Karpas-422 (cell line): ENCODE data around the gene PYDC1. TPM values are rescaled to one million over a fixed set of nuclear protein-coding genes. Genes with fewer than 3 reads are reported as not detected.
A peak's percentile ranks its signal among the peaks of the same experiment; 100 is the strongest.
"Not testable (repeated sequence)": the region's sequence is repeated elsewhere in the genome, so short reads cannot be mapped to it uniquely, and the experiment has no call there.

Experiments used
- DNase-seq: peaks from one replicate; pipeline ENCODE4 v3.0.0-alpha.2; 2015
- H2AFZ ChIP-seq: fragments of 200-600 bp; sonication (generic); 2 replicates; pipeline ENCODE4 v1.6.1; 2014; ENCODE audit warnings: antibody characterized with exemption, low read length, mixed read lengths
- H3K27ac ChIP-seq: fragments of 200-600 bp; sonication (generic); 2 replicates; pipeline ENCODE4 v1.5.1; 2014; ENCODE audit warnings: mild to moderate bottlenecking, low read length, moderate library complexity
- H3K27me3 ChIP-seq: fragments of 200-600 bp; sonication (generic); 2 replicates; pipeline ENCODE4 v1.6.1; 2014; ENCODE audit warnings: low read length, mixed read lengths
- H3K36me3 ChIP-seq: fragments of 200-600 bp; sonication (generic); 2 replicates; pipeline ENCODE4 v1.6.1; 2014; ENCODE audit warnings: low read length, mixed read lengths; ENCODE audit not compliant: insufficient read depth
- H3K4me1 ChIP-seq: fragments of 200-600 bp; sonication (generic); 2 replicates; pipeline ENCODE4 v1.6.1; 2014; ENCODE audit warnings: mild to moderate bottlenecking, low read length, mixed read lengths
- H3K4me2 ChIP-seq: fragments of 200-600 bp; sonication (generic); 2 replicates; pipeline ENCODE4 v1.6.1; 2014; ENCODE audit warnings: low read length, low read depth, mild to moderate bottlenecking; ENCODE audit not compliant: poor library complexity, severe bottlenecking
- H3K4me3 ChIP-seq: fragments of 200-600 bp; sonication (generic); 2 replicates; pipeline ENCODE4 v1.5.1; 2014; ENCODE audit warnings: mild to moderate bottlenecking, antibody characterized with exemption, low read length, mixed read lengths
- H3K79me2 ChIP-seq: fragments of 200-600 bp; sonication (generic); 2 replicates; pipeline ENCODE4 v1.6.1; 2014; ENCODE audit warnings: mild to moderate bottlenecking, low read length, mixed read lengths
- H3K9ac ChIP-seq: fragments of 200-600 bp; sonication (generic); 2 replicates; pipeline ENCODE4 v1.6.0; 2014; ENCODE audit warnings: low read length
- H3K9me2 ChIP-seq: fragments of 200-600 bp; sonication (generic), shearing (Covaris generic); replicated peaks from 2 replicates; pipeline ENCODE4 v1.6.0; 2014; ENCODE audit warnings: mild to moderate bottlenecking, low read length, moderate library complexity; ENCODE audit not compliant: insufficient read depth
- H3K9me3 ChIP-seq: fragments of 300-700, 200-600 bp; sonication (generic); 2 replicates; pipeline ENCODE4 v1.6.1; 2014; ENCODE audit warnings: low read length, mixed read lengths
- H4K20me1 ChIP-seq: fragments of 200-600 bp; sonication (generic); 2 replicates; pipeline ENCODE4 v1.6.1; 2014; ENCODE audit warnings: mild to moderate bottlenecking, antibody characterized with exemption, low read length, low read depth; ENCODE audit not compliant: insufficient read depth
- total RNA-seq: library from RNA; depleted of rRNA; stranded (reverse); fragments of >200 nt; shearing (Covaris generic); gene quantifications from 2 replicates; pipeline ENCODE4 v1.2.3, GENCODE V29; 2014; ENCODE audit warnings: low replicate concordance

PYDC1 gene
- total RNA-seq, 1 experiment from 2014 or later: not detected

GRCh38 chr16:31201582-31202413 lies 15.1 kb downstream of the PYDC1 start:
- H3K4me3 ChIP-seq: peak overlapping the region; percentile 72
- peak overlapping the region; percentile 93; the same call in 1 of the 2 replicates for H2AFZ ChIP-seq

GRCh38 chr16:31200821-31201568 lies 15.9 kb downstream of the PYDC1 start:
- H3K27me3 ChIP-seq: no peaks in the 10 kb centered on the region
- H4K20me1 ChIP-seq: peaks cover 15% of the 10 kb centered on the region; the same call in 1 of the 2 replicates
- H3K27ac ChIP-seq: no peak overlapping the region
- H2AFZ ChIP-seq: no peak overlapping the region
- no peaks in the 10 kb centered on the region for H3K9me2 ChIP-seq
- H3K9me3 ChIP-seq: no peaks in the 10 kb centered on the region
- peak overlapping the region; percentile 91 for H3K9ac ChIP-seq
- H3K4me1 ChIP-seq: peaks cover 28% of the 10 kb centered on the region
- peak overlapping the region; percentile 72 for H3K4me3 ChIP-seq
- peak; percentile 77 for DNase-seq
- H3K36me3 ChIP-seq: no peaks in the 10 kb centered on the region
- peak overlapping the region; percentile 88 for H3K4me2 ChIP-seq
- no peaks in the 10 kb centered on the region for H3K79me2 ChIP-seq

More at GRCh38 chr16:31201582-31202413, 15.1 kb downstream of the PYDC1 start:
- Histone ChIP-seq H3K9me3 (no peaks in the 10 kb centered on the region), H3K27me3 (no peaks in the 10 kb centered on the region), H3K27ac (no peak overlapping the region), H3K36me3 (no peaks in the 10 kb centered on the region), H3K9ac (peak overlapping the region; percentile 91), H3K4me2 (peak overlapping the region; percentile 88), H4K20me1 (peaks cover 15% of the 10 kb centered on the region; the same call in 1 of the 2 replicates), H3K9me2 (no peaks in the 10 kb centered on the region), H3K79me2 (no peaks in the 10 kb centered on the region), H3K4me1 (peaks cover 28% of the 10 kb centered on the region)
- peak; percentile 86 for DNase-seq

GRCh38 chr16:31200111-31200510 lies 16.8 kb downstream of the PYDC1 start:
- H3K9me2 ChIP-seq, H3K36me3 ChIP-seq, H3K27ac ChIP-seq, H3K9ac ChIP-seq, H3K27me3 ChIP-seq, H3K4me2 ChIP-seq, H3K9me3 ChIP-seq, H3K79me2 ChIP-seq, DNase-seq, H2AFZ ChIP-seq, H3K4me3 ChIP-seq: not testable (repeated sequence)
- H3K4me1 ChIP-seq: peaks cover 28% of the 10 kb centered on the region
- H4K20me1 ChIP-seq: peaks cover 18% of the 10 kb centered on the region; the same call in 1 of the 2 replicates

GRCh38 chr16:31199430-31200041 lies 17.4 kb downstream of the PYDC1 start:
- Histone ChIP-seq H3K4me1 (peaks cover 28% of the 10 kb centered on the region), H3K4me3 (no peak overlapping the region), H3K9me3 (no peaks in the 10 kb centered on the region), H3K9ac (no peak overlapping the region), H3K27ac (no peak overlapping the region), H4K20me1 (peaks cover 19% of the 10 kb centered on the region; the same call in 1 of the 2 replicates), H2AFZ (no peak overlapping the region), H3K9me2 (no peaks in the 10 kb centered on the region), H3K27me3 (no peaks in the 10 kb centered on the region), H3K36me3 (peaks cover 13% of the 10 kb centered on the region; the same call in 1 of the 2 replicates), H3K79me2 (no peaks in the 10 kb centered on the region), H3K4me2 (no peak overlapping the region)
- DNase-seq: no peak

- no peaks in the 10 kb centered on the region for H3K9me3 ChIP-seq
- H3K9ac ChIP-seq: no peak overlapping the region
- H3K36me3 ChIP-seq: peaks cover 24% of the 10 kb centered on the region; the same call in 1 of the 2 replicates
- no peak overlapping the region for H3K4me2 ChIP-seq
- no peak overlapping the region for H3K4me3 ChIP-seq
- H2AFZ ChIP-seq: no peak overlapping the region
- H3K27ac ChIP-seq: no peak overlapping the region
- no peaks in the 10 kb centered on the region for H3K79me2 ChIP-seq
- peaks cover 25% of the 10 kb centered on the region for H4K20me1 ChIP-seq
- H3K9me2 ChIP-seq: no peaks in the 10 kb centered on the region
- H3K4me1 ChIP-seq: peaks cover 28% of the 10 kb centered on the region
- no peak for DNase-seq
- no peaks in the 10 kb centered on the region for H3K27me3 ChIP-seq
Observed at GRCh38 chr16:31198207-31198882, 18.6 kb downstream of the PYDC1 start.

GRCh38 chr16:31196324-31197088 lies 20.4 kb downstream of the PYDC1 start:
- H3K36me3 ChIP-seq: peaks cover 42% of the 10 kb centered on the region
- no peaks in the 10 kb centered on the region for H3K27me3 ChIP-seq
- H4K20me1 ChIP-seq: peaks cover 26% of the 10 kb centered on the region
- H3K79me2 ChIP-seq: no peaks in the 10 kb centered on the region
- no peak overlapping the region for H3K27ac ChIP-seq
- H3K4me1 ChIP-seq: peaks cover 16% of the 10 kb centered on the region
- no peak overlapping the region for H3K4me3 ChIP-seq
- no peak overlapping the region for H2AFZ ChIP-seq
- no peaks in the 10 kb centered on the region for H3K9me2 ChIP-seq
- no peak overlapping the region for H3K9ac ChIP-seq
- DNase-seq: no peak
- H3K9me3 ChIP-seq: no peaks in the 10 kb centered on the region
- H3K4me2 ChIP-seq: no peak overlapping the region

GRCh38 chr16:31195861-31196260 lies 21.1 kb downstream of the PYDC1 start:
- not testable (repeated sequence) for H3K4me2 ChIP-seq, H3K9ac ChIP-seq, H3K9me2 ChIP-seq, H3K27me3 ChIP-seq, H2AFZ ChIP-seq, DNase-seq, H3K9me3 ChIP-seq, H3K4me1 ChIP-seq, H3K79me2 ChIP-seq, H3K27ac ChIP-seq, H3K4me3 ChIP-seq
- Histone ChIP-seq H4K20me1 (peaks cover 22% of the 10 kb centered on the region), H3K36me3 (peaks cover 49% of the 10 kb centered on the region)
